ENCODE data around the gene ANKRD31. TPM values are rescaled to one million over a fixed set of nuclear protein-coding genes. Genes with fewer than 3 reads are reported as not detected.

ANKRD31 gene
- total RNA-seq, 1 experiment from 2014 or later, result 0.11 TPM

GRCh38 chr5:75044406-75044805 lies 192.3 kb downstream of the ANKRD31 start:
- Histone ChIP-seq H2BK120ac (ENCODE audit: low read depth, low read length, poor library complexity, severe bottlenecking) (no peak overlapping the region), H3K18ac (ENCODE audit: insufficient read length, low read depth, low read length) (no peak overlapping the region), H4K5ac (ENCODE audit: insufficient read length, low read depth, low read length) (no peak overlapping the region), H2AK5ac (ENCODE audit: insufficient read length, low read length) (no peak overlapping the region), H4K8ac (replicated peaks; ENCODE audit: insufficient read length, low read depth, low read length) (no peak overlapping the region), H3K4me2 (ENCODE audit: insufficient read depth, insufficient read length, low read length) (no peak overlapping the region), H3K9ac (ENCODE audit: extremely low read depth, insufficient read length, low read length) (no peak overlapping the region), H3K23me2 (ENCODE audit: insufficient read length, low read depth, low read length, poor library complexity, severe bottlenecking) (no peaks in the 10 kb centered on the region), H3K14ac (ENCODE audit: insufficient read depth, low read length) (no peak overlapping the region), H3K4me1 (ENCODE audit: insufficient read depth, low read length) (peaks cover 4% of the 10 kb centered on the region), H2BK12ac (ENCODE audit: insufficient read length, low read depth, low read length) (no peak overlapping the region), H2BK20ac (ENCODE audit: low read depth, low read length, poor library complexity, severe bottlenecking) (no peak overlapping the region), H4K20me1 (ENCODE audit: control insufficient read depth, insufficient read depth, insufficient read length) (no peaks in the 10 kb centered on the region), H2AFZ (ENCODE audit: low read length) (no peak overlapping the region), H2BK15ac (ENCODE audit: low read depth, low read length) (no peak overlapping the region), H3T11ph (ENCODE audit: low read length) (no peak overlapping the region), H3K79me1 (ENCODE audit: insufficient read depth, low read depth, low read length, poor library complexity, severe bottlenecking) (no peaks in the 10 kb centered on the region), H3K79me2 (ENCODE audit: insufficient read depth, low read length) (peaks cover 17% of the 10 kb centered on the region), H3K23ac (ENCODE audit: insufficient read length, low read depth, low read length) (no peak overlapping the region), H3K27me3 (ENCODE audit: insufficient read depth, low read length) (no peaks in the 10 kb centered on the region), H3K56ac (ENCODE audit: insufficient read length, low read depth, low read length) (no peak overlapping the region), H4K91ac (ENCODE audit: insufficient read length, low read depth, low read length) (no peak overlapping the region), H3K27ac (ENCODE audit: insufficient read length, low read depth, low read length) (no peak overlapping the region), H3K9me3 (ENCODE audit: control insufficient read depth, low read depth, low read length) (no peaks in the 10 kb centered on the region), H2BK5ac (ENCODE audit: insufficient read length, low read length) (no peak overlapping the region), H3K4ac (ENCODE audit: low read depth, low read length) (no peak overlapping the region)
- DNase-seq, result no peak
- no CpG with 5 or more reads among the region's 7 CpGs for WGBS (ENCODE audit: extremely low coverage, insufficient read length, low lambda C conversion rate)
- TF ChIP-seq, protein P1, sequence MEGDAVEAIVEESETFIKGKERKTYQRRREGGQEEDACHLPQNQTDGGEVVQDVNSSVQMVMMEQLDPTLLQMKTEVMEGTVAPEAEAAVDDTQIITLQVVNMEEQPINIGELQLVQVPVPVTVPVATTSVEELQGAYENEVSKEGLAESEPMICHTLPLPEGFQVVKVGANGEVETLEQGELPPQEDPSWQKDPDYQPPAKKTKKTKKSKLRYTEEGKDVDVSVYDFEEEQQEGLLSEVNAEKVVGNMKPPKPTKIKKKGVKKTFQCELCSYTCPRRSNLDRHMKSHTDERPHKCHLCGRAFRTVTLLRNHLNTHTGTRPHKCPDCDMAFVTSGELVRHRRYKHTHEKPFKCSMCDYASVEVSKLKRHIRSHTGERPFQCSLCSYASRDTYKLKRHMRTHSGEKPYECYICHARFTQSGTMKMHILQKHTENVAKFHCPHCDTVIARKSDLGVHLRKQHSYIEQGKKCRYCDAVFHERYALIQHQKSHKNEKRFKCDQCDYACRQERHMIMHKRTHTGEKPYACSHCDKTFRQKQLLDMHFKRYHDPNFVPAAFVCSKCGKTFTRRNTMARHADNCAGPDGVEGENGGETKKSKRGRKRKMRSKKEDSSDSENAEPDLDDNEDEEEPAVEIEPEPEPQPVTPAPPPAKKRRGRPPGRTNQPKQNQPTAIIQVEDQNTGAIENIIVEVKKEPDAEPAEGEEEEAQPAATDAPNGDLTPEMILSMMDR (conservative IDR thresholded peaks at IDR 0.05), result no peak
- Mint-ChIP-seq H3K36me3 (ENCODE audit: insufficient read depth in 1 of 3, low read depth in 3 of 3) (no peaks in the 10 kb centered on the region), H3K9me3 (no peaks in the 10 kb centered on the region), H3K27me3 (ENCODE audit: low read depth) (no peaks in the 10 kb centered on the region), H3K4me1 (peaks cover 0 to 4% of the 10 kb centered on the region in 2 experiments; a peak in 2 of 4 replicates), H3K27ac (no peak overlapping the region), H3K4me3 (no peak overlapping the region)
